Rectal smooth muscle tissue (tissue), 1 donor: ENCODE measurements around the gene PIK3CB.
A peak's percentile ranks its signal among the peaks of the same experiment; 100 is the strongest.

Experiments
- H3K27ac ChIP-seq: one replicate; pipeline ENCODE4 v1.7.0; 2013; ENCODE audit warnings: low read depth, low read length, inconsistent platforms
- H3K27me3 ChIP-seq: one replicate; pipeline ENCODE4 v1.7.0; 2013; ENCODE audit warnings: low read length; ENCODE audit not compliant: control insufficient read depth, insufficient read depth
- H3K36me3 ChIP-seq: one replicate; pipeline ENCODE4 v1.7.0; 2013; ENCODE audit warnings: low read length; ENCODE audit not compliant: control insufficient read depth, insufficient read depth
- H3K4me1 ChIP-seq: one replicate; pipeline ENCODE4 v1.7.0; 2013; ENCODE audit warnings: low read length; ENCODE audit not compliant: control insufficient read depth, insufficient read depth
- H3K4me3 ChIP-seq: one replicate; pipeline ENCODE4 v1.7.0; 2013; ENCODE audit warnings: low read length
- H3K9ac ChIP-seq: one replicate; pipeline ENCODE4 v1.7.0; 2013; ENCODE audit warnings: low read length

The PIK3CB gene

GRCh38 chr3:138834596-138835396 lies at the start of gene PIK3CB:
Gene PIK3CB (minus strand): TSS chr3:138834928. CDS start chr3:138759343, 75,585 bp downstream.
- peak within 1 kb of the TSS; percentile 91 for H3K9ac ChIP-seq
- H3K36me3 ChIP-seq, result no peaks in the 10 kb centered on the region
- H3K4me3 ChIP-seq, result peak within 1 kb of the TSS; percentile 93
- H3K27ac ChIP-seq, result peak within 1 kb of the TSS; percentile 92
- peaks cover 11% of the 10 kb centered on the region for H3K4me1 ChIP-seq
- H3K27me3 ChIP-seq, result no peaks in the 10 kb centered on the region

GRCh38 chr3:138881233-138881632 lies 46.5 kb upstream of the PIK3CB start:
- no peak overlapping the region for H3K4me3 ChIP-seq
- H3K27ac ChIP-seq, result no peak overlapping the region
- no peak overlapping the region for H3K9ac ChIP-seq
- H3K4me1 ChIP-seq, result no peaks in the 10 kb centered on the region
- H3K27me3 ChIP-seq, result no peaks in the 10 kb centered on the region
- no peaks in the 10 kb centered on the region for H3K36me3 ChIP-seq

GRCh38 chr3:138879541-138880380 lies 45.0 kb upstream of the PIK3CB start:
- no peak overlapping the region for H3K9ac ChIP-seq

DNA sequence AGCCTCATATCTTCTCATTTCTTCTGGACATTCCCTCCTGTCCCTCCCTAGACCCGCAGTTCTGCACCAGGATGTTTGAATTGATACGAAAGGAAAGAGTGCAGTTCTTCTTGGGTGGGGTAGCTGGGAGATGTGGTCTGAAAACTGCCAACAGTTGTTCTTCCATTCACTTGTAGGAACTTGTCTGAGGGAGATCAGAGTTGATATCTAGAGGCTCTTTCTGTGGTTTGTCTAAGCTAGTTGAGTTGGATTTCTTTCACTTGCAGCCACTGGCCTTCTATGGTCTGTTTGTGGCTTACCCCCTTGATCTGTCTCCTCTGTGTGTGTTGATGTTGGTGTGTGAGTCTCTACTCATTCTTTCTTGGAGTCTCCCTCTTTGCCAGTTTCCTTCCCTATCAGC lies 42.5 kb upstream of the PIK3CB start:
- H3K27me3 ChIP-seq, result no peaks in the 10 kb centered on the region
- H3K4me3 ChIP-seq, result no peak overlapping the region
- H3K4me1 ChIP-seq, result no peaks in the 10 kb centered on the region
- no peak overlapping the region for H3K9ac ChIP-seq
- H3K36me3 ChIP-seq, result no peaks in the 10 kb centered on the region
- no peak overlapping the region for H3K27ac ChIP-seq

More at GRCh38 chr3:138879541-138880380, 45.0 kb upstream of the PIK3CB start:
- no peak overlapping the region for H3K27ac ChIP-seq
- H3K4me3 ChIP-seq, result no peak overlapping the region
- H3K27me3 ChIP-seq, result no peaks in the 10 kb centered on the region
- no peaks in the 10 kb centered on the region for H3K4me1 ChIP-seq
- H3K36me3 ChIP-seq, result no peaks in the 10 kb centered on the region

GRCh38 chr3:138875754-138876664 lies 41.3 kb upstream of the PIK3CB start:
- Histone ChIP-seq H3K9ac (no peak overlapping the region), H3K27me3 (no peaks in the 10 kb centered on the region), H3K4me3 (no peak overlapping the region), H3K4me1 (no peaks in the 10 kb centered on the region), H3K27ac (no peak overlapping the region), H3K36me3 (no peaks in the 10 kb centered on the region)

- Histone ChIP-seq H3K9ac (no peak overlapping the region), H3K27me3 (no peaks in the 10 kb centered on the region), H3K27ac (no peak overlapping the region), H3K36me3 (no peaks in the 10 kb centered on the region), H3K4me1 (no peaks in the 10 kb centered on the region), H3K4me3 (no peak overlapping the region)
These were observed 40.5 kb upstream of the PIK3CB start for GRCh38 chr3:138875096-138875753.

- Histone ChIP-seq H3K36me3 (no peaks in the 10 kb centered on the region), H3K4me3 (no peak overlapping the region), H3K9ac (no peak overlapping the region), H3K4me1 (no peaks in the 10 kb centered on the region), H3K27me3 (no peaks in the 10 kb centered on the region), H3K27ac (no peak overlapping the region)
These were observed 38.9 kb upstream of the PIK3CB start for GRCh38 chr3:138873471-138874278.

DNA sequence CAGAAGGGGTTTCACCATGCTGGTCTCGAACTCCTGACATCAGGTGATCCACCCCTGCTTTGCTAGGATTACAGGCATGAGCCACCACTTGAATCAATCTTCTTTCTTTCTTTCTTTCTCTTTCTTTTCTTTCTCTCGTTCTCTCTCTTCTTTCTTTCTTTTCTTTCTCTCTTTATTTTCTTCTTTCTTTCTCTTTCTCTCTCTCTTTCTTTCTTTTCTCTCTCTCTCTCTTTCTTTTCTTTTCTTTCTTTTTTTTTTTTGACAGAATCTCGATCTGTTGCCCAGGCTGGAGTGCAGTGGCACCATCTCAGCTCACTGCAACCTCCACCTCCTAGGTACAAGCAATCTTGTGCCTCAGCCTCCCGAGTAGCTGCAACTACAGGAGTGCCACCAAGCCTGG lies 37.9 kb upstream of the PIK3CB start:
- H3K36me3 ChIP-seq, result no peaks in the 10 kb centered on the region
- H3K4me3 ChIP-seq, result no peak overlapping the region
- H3K27ac ChIP-seq, result no peak overlapping the region
- H3K9ac ChIP-seq, result no peak overlapping the region
- no peaks in the 10 kb centered on the region for H3K27me3 ChIP-seq
- no peaks in the 10 kb centered on the region for H3K4me1 ChIP-seq

- H3K36me3 ChIP-seq, result no peaks in the 10 kb centered on the region
- no peak overlapping the region for H3K4me3 ChIP-seq
- no peak overlapping the region for H3K9ac ChIP-seq
- H3K4me1 ChIP-seq, result no peaks in the 10 kb centered on the region
- no peak overlapping the region for H3K27ac ChIP-seq
- H3K27me3 ChIP-seq, result no peaks in the 10 kb centered on the region
These were observed 33.3 kb upstream of the PIK3CB start for GRCh38 chr3:138867996-138868395.

- H3K36me3 ChIP-seq, result no peaks in the 10 kb centered on the region
- H3K4me3 ChIP-seq, result no peak overlapping the region
- H3K4me1 ChIP-seq, result no peaks in the 10 kb centered on the region
- no peak overlapping the region for H3K9ac ChIP-seq
- no peak overlapping the region for H3K27ac ChIP-seq
- H3K27me3 ChIP-seq, result no peaks in the 10 kb centered on the region
These were observed 29.0 kb upstream of the PIK3CB start for GRCh38 chr3:138863776-138864113.
